IPS-18a (cell line): ENCODE data around the gene TREX2.

Source experiments
- H3K27ac ChIP-seq: one replicate; pipeline ENCODE4 v1.5.1; 2013; ENCODE audit warnings: low read length
- H3K27me3 ChIP-seq: one replicate; pipeline ENCODE4 v1.6.1; 2013; ENCODE audit warnings: mild to moderate bottlenecking, low read length; ENCODE audit not compliant: control insufficient read depth, insufficient read depth
- H3K36me3 ChIP-seq: one replicate; pipeline ENCODE4 v1.6.1; 2013; ENCODE audit warnings: low read depth, low read length; ENCODE audit not compliant: control insufficient read depth
- H3K4me1 ChIP-seq: one replicate; pipeline ENCODE4 v1.6.1; 2013; ENCODE audit warnings: low read depth, low read length; ENCODE audit not compliant: control insufficient read depth
- H3K4me3 ChIP-seq: one replicate; pipeline ENCODE4 v1.5.1; 2013; ENCODE audit warnings: low read length
- H3K9ac ChIP-seq: one replicate; pipeline ENCODE4 v1.6.1; 2013; ENCODE audit warnings: mild to moderate bottlenecking, low read length, moderate library complexity
- H3K9me3 ChIP-seq: one replicate; pipeline ENCODE4 v1.6.1; 2013; ENCODE audit warnings: low read depth, low read length; ENCODE audit not compliant: control insufficient read depth

TREX2 gene

DNA sequence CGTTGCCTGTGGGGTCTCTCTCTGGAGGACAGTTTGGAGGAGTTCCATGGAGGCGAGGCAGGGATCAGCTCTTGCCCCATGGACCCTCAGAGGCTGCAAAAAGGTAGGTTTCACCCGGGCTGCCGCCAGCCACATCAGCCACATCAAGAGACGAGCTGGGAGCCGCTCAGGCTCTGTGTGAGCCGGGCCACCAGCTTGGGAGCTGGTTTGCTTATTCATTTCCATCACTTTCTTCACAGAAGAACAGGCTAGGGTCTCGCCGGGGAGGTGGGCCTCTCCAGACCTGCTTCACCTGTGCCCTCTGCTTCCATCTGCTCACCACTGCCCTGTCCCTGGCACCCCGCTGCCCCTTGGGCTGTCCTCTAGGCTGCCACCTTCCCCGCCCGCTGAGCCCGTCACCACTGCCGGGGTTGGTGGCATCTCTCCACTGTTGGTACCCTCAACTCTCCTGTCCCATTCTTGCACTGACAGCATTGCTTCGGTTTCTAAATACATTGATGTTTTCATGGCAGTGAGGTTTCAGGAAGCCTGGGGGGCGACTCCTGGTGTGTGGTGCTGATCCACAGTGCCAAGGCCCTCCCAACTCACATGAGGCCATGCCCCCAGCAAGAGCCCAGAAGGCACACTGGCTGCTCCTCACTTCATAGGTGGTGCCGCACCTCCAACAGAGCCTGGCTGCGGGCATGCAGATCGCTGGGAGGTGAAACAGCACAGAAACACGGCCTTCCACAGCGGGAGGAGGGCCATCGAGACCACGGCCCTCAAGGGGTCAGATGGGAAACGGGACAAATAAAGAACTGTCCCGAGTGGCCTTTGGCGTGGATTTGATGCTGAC is 4.5 kb upstream of the TREX2 start:
- Histone ChIP-seq H3K9me3 (peaks cover 9% of the 10 kb centered on the region), H3K27ac (no peak overlapping the region), H3K4me3 (no peak overlapping the region), H3K4me1 (no peaks in the 10 kb centered on the region), H3K9ac (no peak overlapping the region), H3K27me3 (no peaks in the 10 kb centered on the region), H3K36me3 (peaks cover 4% of the 10 kb centered on the region)

DNA sequence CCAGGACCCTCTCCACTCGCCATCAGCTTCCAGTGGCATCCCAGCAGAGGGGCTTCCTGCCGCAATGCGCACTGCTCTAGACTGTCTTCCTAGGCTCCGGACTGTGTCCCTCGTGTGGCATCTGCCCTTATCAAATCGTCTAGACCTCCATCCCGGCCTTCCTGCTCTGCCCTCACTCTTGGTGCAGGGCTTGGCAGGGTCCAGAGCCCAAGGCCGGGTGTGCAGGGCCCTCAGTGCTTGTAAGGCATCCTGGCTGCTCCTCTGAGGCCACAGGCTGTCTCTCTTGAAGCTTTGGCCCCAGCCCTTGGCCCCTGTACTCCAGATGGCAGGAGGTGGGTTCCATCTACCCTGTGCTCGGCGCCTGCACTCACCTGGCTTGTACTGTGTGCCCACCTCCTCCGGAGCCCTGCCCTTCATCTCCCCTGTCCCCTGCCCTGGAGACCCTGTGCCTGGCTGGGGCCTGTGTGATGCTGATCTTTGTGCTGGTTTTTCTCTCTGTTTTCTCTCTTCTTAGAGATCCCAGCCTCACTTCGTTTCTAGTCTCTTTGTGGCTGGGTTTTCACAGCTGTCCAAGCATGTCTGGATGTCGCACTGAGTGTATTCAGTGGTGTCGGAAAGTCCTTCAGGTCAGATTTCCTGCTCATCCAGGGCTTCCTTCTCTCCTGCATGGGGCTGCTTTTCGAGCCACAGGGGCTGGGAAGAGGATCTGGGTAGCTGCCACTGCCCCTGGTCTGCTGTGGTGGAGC is 3.7 kb upstream of the TREX2 start:
- H3K27me3 ChIP-seq: no peaks in the 10 kb centered on the region
- H3K9me3 ChIP-seq: peaks cover 9% of the 10 kb centered on the region
- H3K9ac ChIP-seq: no peak overlapping the region

GRCh38 chrX:153448556-153449367 is 2.9 kb upstream of the TREX2 start:
- Histone ChIP-seq H3K9ac (no peak overlapping the region), H3K36me3 (peaks cover 4% of the 10 kb centered on the region), H3K4me3 (no peak overlapping the region), H3K27me3 (no peaks in the 10 kb centered on the region), H3K9me3 (peaks cover 9% of the 10 kb centered on the region), H3K4me1 (no peaks in the 10 kb centered on the region), H3K27ac (no peak overlapping the region)

More for the DNA sequence above, 3.7 kb upstream of the TREX2 start:
- Histone ChIP-seq H3K4me3 (no peak overlapping the region), H3K36me3 (peaks cover 4% of the 10 kb centered on the region), H3K27ac (no peak overlapping the region), H3K4me1 (no peaks in the 10 kb centered on the region)

DNA sequence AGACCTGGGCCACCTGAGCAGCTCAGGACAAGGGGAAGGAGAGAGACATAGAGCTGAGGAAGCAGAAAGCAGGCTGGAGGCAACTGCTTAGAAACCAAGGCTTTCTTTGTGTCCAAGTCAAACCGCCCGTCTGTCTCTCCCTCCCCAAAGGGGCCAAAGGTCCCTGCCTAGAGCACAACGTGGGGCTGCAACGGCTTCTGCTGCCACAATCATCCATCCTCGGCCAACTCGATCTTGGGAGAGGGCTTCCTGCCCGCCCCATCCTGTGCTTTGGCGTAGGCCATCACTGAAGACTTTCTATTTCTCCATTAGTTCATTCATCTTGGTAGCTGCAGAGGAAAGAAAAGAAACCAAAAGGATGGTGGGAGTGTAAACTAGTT is 1.7 kb upstream of the TREX2 start:
- Histone ChIP-seq H3K27ac (no peak overlapping the region), H3K27me3 (no peaks in the 10 kb centered on the region), H3K36me3 (peaks cover 4% of the 10 kb centered on the region), H3K4me1 (no peaks in the 10 kb centered on the region), H3K9ac (no peak overlapping the region), H3K9me3 (peaks cover 9% of the 10 kb centered on the region), H3K4me3 (no peak overlapping the region)

DNA sequence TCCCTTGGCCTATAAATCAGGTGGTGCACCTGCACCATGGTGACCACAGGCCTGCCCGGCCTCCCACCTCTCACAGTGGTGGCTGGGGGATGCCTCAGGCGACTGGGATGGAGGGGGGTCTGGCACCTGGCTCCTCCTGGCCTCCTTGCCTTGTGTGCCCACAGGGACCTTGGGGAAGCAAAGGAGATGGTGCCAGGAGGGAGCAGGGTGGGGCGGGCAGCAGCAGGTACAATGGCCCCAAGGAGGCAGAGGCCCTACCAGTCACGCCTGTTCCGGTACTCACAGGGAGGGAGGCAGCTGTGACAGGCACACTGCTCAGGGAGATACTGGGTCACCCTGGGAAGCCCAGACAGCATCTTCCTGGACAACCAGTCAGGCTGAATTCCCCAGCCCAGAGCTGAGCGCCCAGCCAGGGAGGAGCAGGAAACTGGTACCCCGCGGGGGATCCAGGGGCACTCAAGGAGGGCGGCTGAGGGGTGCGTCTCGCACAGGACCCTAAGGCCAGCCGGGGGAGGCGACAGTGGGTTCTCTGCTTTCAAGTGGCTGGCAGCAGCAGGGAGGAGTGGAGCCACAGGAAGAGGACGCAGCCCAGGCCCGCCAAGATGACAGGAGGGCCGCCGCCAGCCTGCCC is 1.2 kb upstream of the TREX2 start:
- H3K27me3 ChIP-seq: no peaks in the 10 kb centered on the region
- H3K27ac ChIP-seq: no peak overlapping the region
- no peak overlapping the region for H3K4me3 ChIP-seq
- peaks cover under 1% of the 10 kb centered on the region for H3K36me3 ChIP-seq
- H3K9me3 ChIP-seq: peaks cover 6% of the 10 kb centered on the region
- no peak overlapping the region for H3K9ac ChIP-seq
- no peaks in the 10 kb centered on the region for H3K4me1 ChIP-seq

DNA sequence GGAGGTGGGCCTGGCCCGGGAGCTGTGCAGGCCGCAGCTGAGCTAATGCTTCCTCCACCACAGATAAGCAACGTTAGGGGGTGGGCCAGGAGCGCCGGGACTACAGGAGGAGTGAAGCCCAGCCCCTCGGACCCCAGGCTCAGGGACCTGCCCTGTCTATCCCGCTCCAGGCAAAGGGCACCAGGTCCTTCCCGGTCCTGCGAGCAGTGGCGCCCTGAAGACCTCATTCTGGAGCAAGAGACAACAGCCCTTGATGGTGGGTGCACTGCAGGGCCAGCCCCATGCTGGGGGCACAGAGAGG is 730 bp upstream of the TREX2 start:
- no peaks in the 10 kb centered on the region for H3K36me3 ChIP-seq
- no peaks in the 10 kb centered on the region for H3K4me1 ChIP-seq
- H3K27ac ChIP-seq: no peak overlapping the region
- H3K4me3 ChIP-seq: no peak overlapping the region
- no peak overlapping the region for H3K9ac ChIP-seq
- peaks cover 1% of the 10 kb centered on the region for H3K9me3 ChIP-seq
- H3K27me3 ChIP-seq: no peaks in the 10 kb centered on the region

DNA sequence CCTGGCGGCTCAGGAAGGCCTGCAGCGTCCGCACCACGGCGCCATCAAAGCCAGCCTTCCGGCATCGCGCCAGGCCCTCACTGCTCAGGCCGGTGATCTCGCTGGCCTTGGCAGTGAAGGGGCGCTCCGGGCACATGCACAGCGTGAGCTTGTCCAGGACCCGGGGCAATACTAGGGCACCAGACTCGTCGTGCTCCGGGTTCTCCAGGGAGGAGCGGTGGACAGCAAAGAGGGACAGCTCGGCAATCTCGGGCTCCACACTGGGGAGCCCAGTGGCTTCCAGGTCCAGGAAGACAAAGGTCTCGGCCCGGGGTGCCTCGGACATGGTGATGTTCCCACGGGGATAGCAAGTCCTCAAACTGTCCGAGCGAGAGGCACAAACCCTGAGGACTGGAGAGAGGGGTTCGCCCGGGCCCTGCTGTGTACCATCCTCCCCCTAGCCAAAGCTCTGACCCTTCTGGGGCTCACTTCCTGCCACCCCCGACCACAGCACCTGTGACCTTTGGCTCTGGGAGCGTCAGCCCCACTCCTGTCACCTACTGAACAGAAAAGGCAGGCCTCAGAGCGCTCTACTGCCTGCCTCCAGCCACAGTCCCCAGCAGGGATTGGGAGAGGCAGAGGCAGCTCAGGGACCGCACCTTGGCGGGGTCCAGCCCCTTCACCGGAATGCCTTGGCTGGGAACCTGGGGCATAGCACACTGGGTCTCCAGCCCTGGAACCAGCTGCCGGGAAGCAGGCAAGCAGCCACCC is 575 bp downstream of the TREX2 start:
- no peaks in the 10 kb centered on the region for H3K4me1 ChIP-seq
- no peaks in the 10 kb centered on the region for H3K27me3 ChIP-seq
- H3K9ac ChIP-seq: no peak overlapping the region
- H3K9me3 ChIP-seq: no peaks in the 10 kb centered on the region
- H3K36me3 ChIP-seq: no peaks in the 10 kb centered on the region
- no peak overlapping the region for H3K4me3 ChIP-seq
- H3K27ac ChIP-seq: no peak overlapping the region

DNA sequence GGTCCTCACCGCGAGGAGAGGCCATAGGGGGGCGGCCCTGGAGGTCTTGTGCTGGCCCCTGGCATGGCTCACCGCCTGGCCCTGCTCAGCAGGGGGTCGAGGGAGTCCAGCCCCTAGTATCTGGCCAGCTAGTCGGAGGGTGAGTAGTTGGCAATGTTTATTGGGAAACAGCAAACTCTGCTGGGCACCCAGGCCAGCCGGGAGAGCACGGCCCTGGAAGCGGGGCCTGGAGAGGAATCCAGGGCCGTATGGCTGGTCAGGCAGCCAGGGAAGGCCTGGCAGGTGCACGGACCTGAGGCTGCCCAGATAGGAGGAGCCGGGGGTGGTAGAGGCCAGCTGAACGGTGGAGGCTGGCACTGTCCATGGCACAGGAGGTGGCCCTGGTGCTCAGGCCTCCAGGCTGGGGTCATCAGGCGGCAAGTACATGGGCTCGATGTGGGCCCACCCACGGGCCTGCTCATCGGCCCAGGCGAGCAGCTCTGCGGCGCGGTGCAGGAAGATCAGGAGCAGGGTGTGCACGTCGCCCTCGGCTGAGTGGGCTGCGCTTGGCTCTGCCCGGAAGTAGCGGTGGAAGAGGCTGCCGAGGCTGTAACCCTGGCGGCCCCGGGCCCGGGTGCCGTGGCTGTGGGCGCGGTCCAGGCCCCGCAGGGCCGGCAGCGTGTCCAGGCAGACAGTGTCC is 1.4 kb downstream of the TREX2 start:
- no peaks in the 10 kb centered on the region for H3K4me1 ChIP-seq

GRCh38 chrX:153443476-153444332 is 2.2 kb downstream of the TREX2 start:
- H3K27me3 ChIP-seq: no peaks in the 10 kb centered on the region

More for the DNA sequence above, 1.4 kb downstream of the TREX2 start:
- Histone ChIP-seq H3K27me3 (no peaks in the 10 kb centered on the region), H3K9me3 (no peaks in the 10 kb centered on the region), H3K9ac (no peak overlapping the region), H3K27ac (no peak overlapping the region), H3K36me3 (no peaks in the 10 kb centered on the region), H3K4me3 (no peak overlapping the region)

DNA sequence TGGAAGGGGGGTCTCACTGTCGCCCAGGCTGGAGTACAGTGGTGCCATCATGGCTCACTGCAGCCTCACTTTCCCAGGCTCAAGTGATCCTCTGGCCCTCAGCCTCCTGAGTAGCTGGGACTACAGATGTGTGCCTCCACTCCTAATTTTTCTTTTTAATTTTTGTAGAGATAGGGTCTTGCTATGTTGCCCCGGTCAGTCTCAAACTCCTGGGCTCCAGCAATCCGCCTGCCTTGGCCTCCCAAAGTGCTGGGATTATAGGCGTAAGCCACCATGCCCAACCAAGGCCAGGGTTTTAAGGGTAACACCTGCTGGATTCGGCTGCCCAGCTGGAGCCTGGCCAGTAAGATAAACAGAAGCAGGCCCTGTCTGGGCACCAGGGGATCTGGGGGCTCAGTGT is 3.4 kb downstream of the TREX2 start:
- Histone ChIP-seq H3K27ac (no peak overlapping the region), H3K4me3 (no peak overlapping the region), H3K36me3 (no peaks in the 10 kb centered on the region), H3K27me3 (no peaks in the 10 kb centered on the region), H3K4me1 (no peaks in the 10 kb centered on the region), H3K9ac (no peak overlapping the region), H3K9me3 (no peaks in the 10 kb centered on the region)

More at GRCh38 chrX:153443476-153444332, 2.2 kb downstream of the TREX2 start:
- Histone ChIP-seq H3K4me3 (no peak overlapping the region), H3K9ac (no peak overlapping the region), H3K9me3 (no peaks in the 10 kb centered on the region), H3K4me1 (no peaks in the 10 kb centered on the region), H3K36me3 (no peaks in the 10 kb centered on the region), H3K27ac (no peak overlapping the region)
